Measurements from ENCODE around the gene ANXA3. TPM values are rescaled to one million over a fixed set of nuclear protein-coding genes. Genes with fewer than 3 reads are reported as not detected.

The ANXA3 gene
- total RNA-seq, 1 experiment from 2014 or later: 263 TPM

GRCh38 chr4:78519962-78520361 lies 31.6 kb upstream of the ANXA3 start:
- CTCF ChIA-PET: no interaction called here
- no peaks in the 10 kb centered on the region for H4K20me1 ChIP-seq (ENCODE audit: low read length)
- intact Hi-C loops (cut with micrococcal nuclease): no loop called here

DNA sequence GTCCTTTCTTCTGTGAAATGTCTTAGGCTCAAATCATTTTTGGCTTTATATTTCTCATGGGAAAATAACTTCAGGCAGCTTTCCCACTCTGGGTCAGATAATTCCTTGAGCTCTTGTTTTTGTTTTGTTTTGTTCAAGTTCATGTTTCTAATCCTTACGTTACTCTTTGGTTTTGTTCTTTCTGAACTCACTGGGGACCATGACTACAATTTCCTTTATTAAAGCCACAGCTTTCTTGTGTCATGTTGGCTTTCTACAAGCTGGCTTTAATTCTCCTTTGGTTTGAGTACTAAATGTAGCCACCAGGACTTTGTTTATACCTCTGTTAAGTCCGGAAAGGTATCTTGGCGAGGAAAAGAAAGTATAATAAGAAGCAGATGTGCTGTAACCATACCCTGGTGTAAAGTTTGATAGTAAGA lies 30.8 kb upstream of the ANXA3 start:
- CTCF ChIA-PET: no interaction called here
- Histone ChIP-seq H3K27ac (ENCODE audit: low read length) (no peak overlapping the region), H3K4me1 (ENCODE audit: insufficient read depth, low read length) (no peaks in the 10 kb centered on the region), H3K27me3 (ENCODE audit: low read length) (no peaks in the 10 kb centered on the region), H3K36me3 (ENCODE audit: low read depth, low read length) (no peaks in the 10 kb centered on the region; the same call in 1 of the 2 replicates), H3K4me2 (ENCODE audit: low read length) (no peak overlapping the region), H3K4me3 (ENCODE audit: low read length) (no peak overlapping the region), H4K20me1 (ENCODE audit: low read length) (no peaks in the 10 kb centered on the region), H3K79me2 (ENCODE audit: low read length) (no peaks in the 10 kb centered on the region), H3K9me2 (replicated peaks; ENCODE audit: low read length) (no peaks in the 10 kb centered on the region), H3K9ac (ENCODE audit: low read length) (no peak overlapping the region), H2AFZ (ENCODE audit: low read length) (no peak overlapping the region), H3K9me3 (ENCODE audit: low read length) (no peaks in the 10 kb centered on the region), H3F3A (ENCODE audit: low read length, unreplicated experiment) (no peaks in the 10 kb centered on the region)
- no TSS peak for BruUV-seq (replicated peaks)
- TF ChIP-seq, protein P1, sequence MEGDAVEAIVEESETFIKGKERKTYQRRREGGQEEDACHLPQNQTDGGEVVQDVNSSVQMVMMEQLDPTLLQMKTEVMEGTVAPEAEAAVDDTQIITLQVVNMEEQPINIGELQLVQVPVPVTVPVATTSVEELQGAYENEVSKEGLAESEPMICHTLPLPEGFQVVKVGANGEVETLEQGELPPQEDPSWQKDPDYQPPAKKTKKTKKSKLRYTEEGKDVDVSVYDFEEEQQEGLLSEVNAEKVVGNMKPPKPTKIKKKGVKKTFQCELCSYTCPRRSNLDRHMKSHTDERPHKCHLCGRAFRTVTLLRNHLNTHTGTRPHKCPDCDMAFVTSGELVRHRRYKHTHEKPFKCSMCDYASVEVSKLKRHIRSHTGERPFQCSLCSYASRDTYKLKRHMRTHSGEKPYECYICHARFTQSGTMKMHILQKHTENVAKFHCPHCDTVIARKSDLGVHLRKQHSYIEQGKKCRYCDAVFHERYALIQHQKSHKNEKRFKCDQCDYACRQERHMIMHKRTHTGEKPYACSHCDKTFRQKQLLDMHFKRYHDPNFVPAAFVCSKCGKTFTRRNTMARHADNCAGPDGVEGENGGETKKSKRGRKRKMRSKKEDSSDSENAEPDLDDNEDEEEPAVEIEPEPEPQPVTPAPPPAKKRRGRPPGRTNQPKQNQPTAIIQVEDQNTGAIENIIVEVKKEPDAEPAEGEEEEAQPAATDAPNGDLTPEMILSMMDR (conservative IDR thresholded peaks at IDR 0.05; ENCODE audit: low read depth, low read length): no peak
- TF ChIP-seq EZH2 (IDR thresholded peaks at IDR 0.05; ENCODE audit: low read length, unreplicated experiment) (no peak), EZH2phosphoT487 (IDR thresholded peaks at IDR 0.05; ENCODE audit: borderline replicate concordance, low read length) (no peak)
- intact Hi-C loops (cut with micrococcal nuclease): no loop called here
- POLR2A ChIA-PET (ENCODE audit: unreplicated experiment): no interaction called here
- ATAC-seq (no peak), DNase-seq (no peak)

More at GRCh38 chr4:78519962-78520361, 31.6 kb upstream of the ANXA3 start:
- no peak overlapping the region for H3K9ac ChIP-seq (ENCODE audit: low read length)
- no peaks in the 10 kb centered on the region for H3K4me1 ChIP-seq (ENCODE audit: insufficient read depth, low read length)
- no TSS peak for BruUV-seq (replicated peaks)
- H3K27ac ChIP-seq (ENCODE audit: low read length): no peak overlapping the region
- no peak for ATAC-seq
- H3K4me2 ChIP-seq (ENCODE audit: low read length): no peak overlapping the region
- H3K9me2 ChIP-seq (replicated peaks; ENCODE audit: low read length): no peaks in the 10 kb centered on the region
- H2AFZ ChIP-seq (ENCODE audit: low read length): no peak overlapping the region
- TF ChIP-seq EZH2phosphoT487 (IDR thresholded peaks at IDR 0.05; ENCODE audit: borderline replicate concordance, low read length) (no peak), EZH2 (IDR thresholded peaks at IDR 0.05; ENCODE audit: low read length, unreplicated experiment) (no peak)
- TF ChIP-seq, protein P1 (conservative IDR thresholded peaks at IDR 0.05; ENCODE audit: low read depth, low read length): no peak
- no peaks in the 10 kb centered on the region for H3K9me3 ChIP-seq (ENCODE audit: low read length)
- DNase-seq: no peak
- H3K27me3 ChIP-seq (ENCODE audit: low read length): no peaks in the 10 kb centered on the region
- POLR2A ChIA-PET (ENCODE audit: unreplicated experiment): no interaction called here
- H3K79me2 ChIP-seq (ENCODE audit: low read length): no peaks in the 10 kb centered on the region
- no peaks in the 10 kb centered on the region for H3F3A ChIP-seq (ENCODE audit: low read length, unreplicated experiment)
- H3K4me3 ChIP-seq (ENCODE audit: low read length): no peak overlapping the region
- H3K36me3 ChIP-seq (ENCODE audit: low read depth, low read length): no peaks in the 10 kb centered on the region; the same call in 1 of the 2 replicates

GRCh38 chr4:78524009-78524408 lies 27.6 kb upstream of the ANXA3 start:
- Histone ChIP-seq H3K4me3 (ENCODE audit: low read length) (no peak overlapping the region), H3K9me3 (ENCODE audit: low read length) (no peaks in the 10 kb centered on the region), H3K36me3 (ENCODE audit: low read depth, low read length) (no peaks in the 10 kb centered on the region), H3K4me1 (ENCODE audit: insufficient read depth, low read length) (peaks cover 14% of the 10 kb centered on the region), H3K79me2 (ENCODE audit: low read length) (no peaks in the 10 kb centered on the region), H3K9me2 (replicated peaks; ENCODE audit: low read length) (no peaks in the 10 kb centered on the region), H3F3A (ENCODE audit: low read length, unreplicated experiment) (no peaks in the 10 kb centered on the region), H3K9ac (ENCODE audit: low read length) (no peak overlapping the region), H2AFZ (ENCODE audit: low read length) (no peak overlapping the region), H3K4me2 (ENCODE audit: low read length) (no peak overlapping the region), H4K20me1 (ENCODE audit: low read length) (no peaks in the 10 kb centered on the region), H3K27ac (ENCODE audit: low read length) (no peak overlapping the region), H3K27me3 (ENCODE audit: low read length) (no peaks in the 10 kb centered on the region)
- ATAC-seq (no peak), DNase-seq (no peak)
- intact Hi-C loops (cut with micrococcal nuclease): no loop called here
- CTCF ChIA-PET: interaction anchor here (0.6 kb wide), 1 partner anchor 99 kb away, joined by 13 read pairs; no protein-coding TSS in a partner anchor
- POLR2A ChIA-PET (ENCODE audit: unreplicated experiment): no interaction called here
- no TSS peak for BruUV-seq (replicated peaks)
- TF ChIP-seq EZH2 (IDR thresholded peaks at IDR 0.05; ENCODE audit: low read length, unreplicated experiment) (no peak), EZH2phosphoT487 (IDR thresholded peaks at IDR 0.05; ENCODE audit: borderline replicate concordance, low read length) (no peak)
- TF ChIP-seq, protein P1 (conservative IDR thresholded peaks at IDR 0.05; ENCODE audit: low read depth, low read length): no peak
